Measurements from ENCODE around the gene PDE1A.

GRCh38 chr2:182090486-182090885 lies 336.4 kb downstream of the PDE1A start:
- TF ChIP-seq USF2 (IDR thresholded peaks at IDR 0.05; ENCODE audit: borderline replicate concordance, low read depth, low read length) (no peak), EZH2 (IDR thresholded peaks at IDR 0.05; ENCODE audit: borderline replicate concordance, control insufficient read depth, low read depth, low read length) (no peak), POLR2A (IDR thresholded peaks at IDR 0.05; ENCODE audit: low read depth, low read length) (no peak), PRDM15 (CRISPR knock-in tag; IDR thresholded peaks at IDR 0.05) (no peak), RFX5 (IDR thresholded peaks at IDR 0.05; ENCODE audit: low read depth, low read length) (no peak), EP300 (IDR thresholded peaks at IDR 0.05; ENCODE audit: borderline replicate concordance in 1 of 2, control insufficient read depth in 1 of 2, low read depth in 2 of 2, low read length in 2 of 2) (no peak), RAD21 (IDR thresholded peaks at IDR 0.05; ENCODE audit: insufficient read depth, low read depth, low read length) (no peak), NKRF (conservative IDR thresholded peaks at IDR 0.05) (no peak), NFYB (IDR thresholded peaks at IDR 0.05; ENCODE audit: insufficient read depth, low read depth, low read length) (no peak), CBX3 (IDR thresholded peaks at IDR 0.05; ENCODE audit: borderline replicate concordance, low read depth) (no peak), BCL3 (IDR thresholded peaks at IDR 0.05; ENCODE audit: borderline replicate concordance, insufficient read depth, low read depth, low read length, poor library complexity, severe bottlenecking) (no peak)

All from GM12878 (cell line).